Measurements from ENCODE around the gene CTNNA1. TPM values are rescaled to one million over a fixed set of nuclear protein-coding genes. Genes with fewer than 3 reads are reported as not detected.

Gene CTNNA1
- total and polyA plus RNA-seq, 9 of the 15 experiments (the other 6 are each of a cell fraction or from before 2014, with no cell fraction given), result 29.6 to 117 (median 89.1) TPM

DNA sequence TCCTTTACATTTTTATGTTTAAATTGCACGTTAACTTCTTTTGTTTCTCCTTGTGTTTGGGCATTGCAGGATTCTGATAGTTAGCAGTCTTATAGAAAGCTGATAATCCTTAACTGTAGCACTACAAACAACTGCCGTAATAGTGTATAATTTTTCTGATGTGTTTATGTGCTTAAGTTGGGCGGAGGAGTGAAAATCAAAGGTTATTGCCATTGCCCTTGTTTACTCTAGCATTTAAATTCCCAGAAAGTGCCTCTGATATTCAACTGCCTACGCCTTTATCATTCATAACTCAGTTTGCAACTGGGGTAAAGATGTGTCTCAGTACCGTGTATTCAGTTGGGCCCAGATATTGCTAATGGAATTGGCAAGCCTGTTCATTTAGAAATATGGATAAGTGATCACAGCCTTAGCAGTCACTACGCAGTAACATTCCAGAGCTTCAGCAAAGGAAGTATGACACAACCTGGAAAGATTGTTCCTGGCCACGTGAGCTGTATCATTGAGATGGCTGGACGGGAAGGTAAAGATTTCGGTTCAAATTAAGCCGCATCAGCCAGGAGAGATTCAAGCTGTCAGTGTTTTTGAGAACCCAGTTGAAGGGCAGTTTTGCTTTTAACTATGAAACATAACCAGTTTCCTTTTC is 150.0 kb downstream of the CTNNA1 start:
- TF ChIP-seq MAFF (IDR thresholded peaks at IDR 0.05; ENCODE audit: low read length) (no peak), SREBF2 (CRISPR knock-in tag; IDR thresholded peaks at IDR 0.05) (no peak), RFX5 (IDR thresholded peaks at IDR 0.05; ENCODE audit: low read depth, low read length) (no peak), ZNF274 (IDR thresholded peaks at IDR 0.05; ENCODE audit: borderline replicate concordance, low read depth, low read length) (no peak), ZNF436 (CRISPR knock-in tag; IDR thresholded peaks at IDR 0.05) (no peak), POLR3A (IDR thresholded peaks at IDR 0.05; ENCODE audit: borderline replicate concordance, extremely low read depth, insufficient read depth, insufficient read length) (no peak), TAF7 (tag; IDR thresholded peaks at IDR 0.05) (no peak), BRF1 (IDR thresholded peaks at IDR 0.05; ENCODE audit: borderline replicate concordance, extremely low read depth, insufficient read length) (no peak), ETV5 (CRISPR knock-in tag; IDR thresholded peaks at IDR 0.05; ENCODE audit: low read depth) (no peak), SOX6 (IDR thresholded peaks at IDR 0.05) (no peak)
- TF ChIP-seq, protein P1, sequence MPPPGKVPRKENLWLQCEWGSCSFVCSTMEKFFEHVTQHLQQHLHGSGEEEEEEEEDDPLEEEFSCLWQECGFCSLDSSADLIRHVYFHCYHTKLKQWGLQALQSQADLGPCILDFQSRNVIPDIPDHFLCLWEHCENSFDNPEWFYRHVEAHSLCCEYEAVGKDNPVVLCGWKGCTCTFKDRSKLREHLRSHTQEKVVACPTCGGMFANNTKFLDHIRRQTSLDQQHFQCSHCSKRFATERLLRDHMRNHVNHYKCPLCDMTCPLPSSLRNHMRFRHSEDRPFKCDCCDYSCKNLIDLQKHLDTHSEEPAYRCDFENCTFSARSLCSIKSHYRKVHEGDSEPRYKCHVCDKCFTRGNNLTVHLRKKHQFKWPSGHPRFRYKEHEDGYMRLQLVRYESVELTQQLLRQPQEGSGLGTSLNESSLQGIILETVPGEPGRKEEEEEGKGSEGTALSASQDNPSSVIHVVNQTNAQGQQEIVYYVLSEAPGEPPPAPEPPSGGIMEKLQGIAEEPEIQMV (tag; conservative IDR thresholded peaks at IDR 0.05; ENCODE audit: low read depth), result no peak
- TF ChIP-seq, protein P2, sequence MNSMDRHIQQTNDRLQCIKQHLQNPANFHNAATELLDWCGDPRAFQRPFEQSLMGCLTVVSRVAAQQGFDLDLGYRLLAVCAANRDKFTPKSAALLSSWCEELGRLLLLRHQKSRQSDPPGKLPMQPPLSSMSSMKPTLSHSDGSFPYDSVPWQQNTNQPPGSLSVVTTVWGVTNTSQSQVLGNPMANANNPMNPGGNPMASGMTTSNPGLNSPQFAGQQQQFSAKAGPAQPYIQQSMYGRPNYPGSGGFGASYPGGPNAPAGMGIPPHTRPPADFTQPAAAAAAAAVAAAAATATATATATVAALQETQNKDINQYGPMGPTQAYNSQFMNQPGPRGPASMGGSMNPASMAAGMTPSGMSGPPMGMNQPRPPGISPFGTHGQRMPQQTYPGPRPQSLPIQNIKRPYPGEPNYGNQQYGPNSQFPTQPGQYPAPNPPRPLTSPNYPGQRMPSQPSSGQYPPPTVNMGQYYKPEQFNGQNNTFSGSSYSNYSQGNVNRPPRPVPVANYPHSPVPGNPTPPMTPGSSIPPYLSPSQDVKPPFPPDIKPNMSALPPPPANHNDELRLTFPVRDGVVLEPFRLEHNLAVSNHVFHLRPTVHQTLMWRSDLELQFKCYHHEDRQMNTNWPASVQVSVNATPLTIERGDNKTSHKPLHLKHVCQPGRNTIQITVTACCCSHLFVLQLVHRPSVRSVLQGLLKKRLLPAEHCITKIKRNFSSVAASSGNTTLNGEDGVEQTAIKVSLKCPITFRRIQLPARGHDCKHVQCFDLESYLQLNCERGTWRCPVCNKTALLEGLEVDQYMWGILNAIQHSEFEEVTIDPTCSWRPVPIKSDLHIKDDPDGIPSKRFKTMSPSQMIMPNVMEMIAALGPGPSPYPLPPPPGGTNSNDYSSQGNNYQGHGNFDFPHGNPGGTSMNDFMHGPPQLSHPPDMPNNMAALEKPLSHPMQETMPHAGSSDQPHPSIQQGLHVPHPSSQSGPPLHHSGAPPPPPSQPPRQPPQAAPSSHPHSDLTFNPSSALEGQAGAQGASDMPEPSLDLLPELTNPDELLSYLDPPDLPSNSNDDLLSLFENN (IDR thresholded peaks at IDR 0.05; ENCODE audit: low read depth in 2 of 2, low read length in 2 of 2), result no peak
- TF ChIP-seq, protein P3, sequence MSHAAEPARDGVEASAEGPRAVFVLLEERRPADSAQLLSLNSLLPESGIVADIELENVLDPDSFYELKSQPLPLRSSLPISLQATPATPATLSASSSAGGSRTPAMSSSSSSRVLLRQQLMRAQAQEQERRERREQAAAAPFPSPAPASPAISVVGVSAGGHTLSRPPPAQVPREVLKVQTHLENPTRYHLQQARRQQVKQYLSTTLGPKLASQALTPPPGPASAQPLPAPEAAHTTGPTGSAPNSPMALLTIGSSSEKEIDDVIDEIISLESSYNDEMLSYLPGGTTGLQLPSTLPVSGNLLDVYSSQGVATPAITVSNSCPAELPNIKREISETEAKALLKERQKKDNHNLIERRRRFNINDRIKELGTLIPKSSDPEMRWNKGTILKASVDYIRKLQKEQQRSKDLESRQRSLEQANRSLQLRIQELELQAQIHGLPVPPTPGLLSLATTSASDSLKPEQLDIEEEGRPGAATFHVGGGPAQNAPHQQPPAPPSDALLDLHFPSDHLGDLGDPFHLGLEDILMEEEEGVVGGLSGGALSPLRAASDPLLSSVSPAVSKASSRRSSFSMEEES (CRISPR knock-in tag; IDR thresholded peaks at IDR 0.05), result no peak
- TF ChIP-seq, protein P4, sequence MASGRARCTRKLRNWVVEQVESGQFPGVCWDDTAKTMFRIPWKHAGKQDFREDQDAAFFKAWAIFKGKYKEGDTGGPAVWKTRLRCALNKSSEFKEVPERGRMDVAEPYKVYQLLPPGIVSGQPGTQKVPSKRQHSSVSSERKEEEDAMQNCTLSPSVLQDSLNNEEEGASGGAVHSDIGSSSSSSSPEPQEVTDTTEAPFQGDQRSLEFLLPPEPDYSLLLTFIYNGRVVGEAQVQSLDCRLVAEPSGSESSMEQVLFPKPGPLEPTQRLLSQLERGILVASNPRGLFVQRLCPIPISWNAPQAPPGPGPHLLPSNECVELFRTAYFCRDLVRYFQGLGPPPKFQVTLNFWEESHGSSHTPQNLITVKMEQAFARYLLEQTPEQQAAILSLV (tag; IDR thresholded peaks at IDR 0.05), result no peak
- Histone ChIP-seq H3K9ac (ENCODE audit: insufficient read depth in 1 of 2, low read depth in 2 of 2, low read length in 2 of 2) (no peak overlapping the region), H3K9me1 (ENCODE audit: control insufficient read depth, insufficient read depth, low read length) (no peaks in the 10 kb centered on the region), H3K4me2 (ENCODE audit: insufficient read depth, low read length) (no peak overlapping the region), H3K27ac (ENCODE audit: extremely low read depth, low read depth, low read length) (no peak overlapping the region), H2AFZ (ENCODE audit: low read depth, low read length) (no peak overlapping the region), H3K27me3 (ENCODE audit: control insufficient read depth in 2 of 2, insufficient read depth in 2 of 2, low read length in 2 of 2) (no peaks in the 10 kb centered on the region), H3K4me1 (replicated peaks in 1 of 2; ENCODE audit: control insufficient read depth in 2 of 2, insufficient read depth in 2 of 2, low read length in 2 of 2) (peaks cover 0 to 8% of the 10 kb centered on the region in 2 experiments; a peak in 2 of 5 replicates), H3K36me3 (ENCODE audit: control insufficient read depth, insufficient read depth, low read length) (peaks cover 14% of the 10 kb centered on the region; the same call in 2 of the 3 replicates), H3K79me2 (ENCODE audit: control insufficient read depth, insufficient read depth, low read length) (no peaks in the 10 kb centered on the region), H3K4me3 (no peak overlapping the region), H3K9me3 (replicated peaks; ENCODE audit: control insufficient read depth, insufficient read depth, low read depth, low read length) (no peaks in the 10 kb centered on the region), H4K20me1 (replicated peaks; ENCODE audit: control insufficient read depth, insufficient read depth, low read length) (no peaks in the 10 kb centered on the region)
- no TSS peak for BruUV-seq (replicated peaks)
- intact Hi-C loops (cut with micrococcal nuclease) (no loop called here), in situ Hi-C loops (cut with MboI) (no loop called here)
- CTCF ChIA-PET (ENCODE audit: low intra/inter-chr PET ratio), result no interaction called here
- 89% methylated on average over 10 of the region's 10 CpGs for WGBS (ENCODE audit: insufficient coverage, low coverage, missing lambda C conversion rate)
- FAIRE-seq (peak; percentile 26), ATAC-seq (no peak), DNase-seq (ENCODE audit: extremely low read depth in 1 of 4, low spot score in 3 of 4) (no peak)
- POLR2A ChIA-PET, result interaction anchor here (1.0 kb wide), 1 partner anchor 25 kb away, joined by 3 read pairs; no protein-coding TSS in a partner anchor

All from K562 (cell line).